ENCODE results near the gene CENPQ. TPM values are rescaled to one million over a fixed set of nuclear protein-coding genes. Genes with fewer than 3 reads are reported as not detected.

Gene CENPQ
- total RNA-seq, 1 donor: 5.1 TPM

DNA sequence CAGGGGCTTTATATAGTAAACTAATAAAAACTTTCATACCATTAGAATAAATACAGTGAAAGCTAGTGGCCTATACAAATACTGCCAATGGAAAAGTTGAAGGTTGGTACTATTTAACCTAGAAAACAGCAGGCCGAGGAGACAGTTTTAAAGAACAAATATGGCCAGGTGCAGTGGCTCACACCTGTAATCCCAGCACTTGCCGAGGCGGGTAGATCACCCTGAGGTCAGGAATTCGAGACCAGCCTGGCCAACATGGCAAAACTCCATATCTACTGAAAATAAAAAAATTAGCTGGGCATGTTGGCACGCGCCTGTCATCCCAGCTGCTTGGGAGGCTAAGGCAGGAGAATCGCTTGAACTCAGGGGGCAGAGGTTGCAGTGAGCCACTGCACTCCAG is 61.4 kb downstream of the CENPQ start:
- Histone ChIP-seq H4K20me1 (ENCODE audit: insufficient read depth, low read length) (no peaks in the 10 kb centered on the region), H3K27ac (ENCODE audit: low read depth, low read length) (no peak overlapping the region), H3K9me3 (ENCODE audit: low read depth, low read length) (no peaks in the 10 kb centered on the region), H3K4me1 (ENCODE audit: insufficient read depth, low read length) (no peaks in the 10 kb centered on the region), H3K79me2 (ENCODE audit: insufficient read depth, low read length) (no peaks in the 10 kb centered on the region), H2AFZ (ENCODE audit: low read length) (no peak overlapping the region), H3K4me3 (ENCODE audit: insufficient read depth, low read length) (no peak overlapping the region), H3K4me2 (ENCODE audit: insufficient read depth, low read length) (no peak overlapping the region), H3K27me3 (ENCODE audit: insufficient read depth, low read length) (no peaks in the 10 kb centered on the region), H3K36me3 (ENCODE audit: insufficient read depth, low read length) (no peaks in the 10 kb centered on the region)
- no peak for DNase-seq (ENCODE audit: insufficient read length, low spot score, missing footprints)
- TF ChIP-seq, protein P1, sequence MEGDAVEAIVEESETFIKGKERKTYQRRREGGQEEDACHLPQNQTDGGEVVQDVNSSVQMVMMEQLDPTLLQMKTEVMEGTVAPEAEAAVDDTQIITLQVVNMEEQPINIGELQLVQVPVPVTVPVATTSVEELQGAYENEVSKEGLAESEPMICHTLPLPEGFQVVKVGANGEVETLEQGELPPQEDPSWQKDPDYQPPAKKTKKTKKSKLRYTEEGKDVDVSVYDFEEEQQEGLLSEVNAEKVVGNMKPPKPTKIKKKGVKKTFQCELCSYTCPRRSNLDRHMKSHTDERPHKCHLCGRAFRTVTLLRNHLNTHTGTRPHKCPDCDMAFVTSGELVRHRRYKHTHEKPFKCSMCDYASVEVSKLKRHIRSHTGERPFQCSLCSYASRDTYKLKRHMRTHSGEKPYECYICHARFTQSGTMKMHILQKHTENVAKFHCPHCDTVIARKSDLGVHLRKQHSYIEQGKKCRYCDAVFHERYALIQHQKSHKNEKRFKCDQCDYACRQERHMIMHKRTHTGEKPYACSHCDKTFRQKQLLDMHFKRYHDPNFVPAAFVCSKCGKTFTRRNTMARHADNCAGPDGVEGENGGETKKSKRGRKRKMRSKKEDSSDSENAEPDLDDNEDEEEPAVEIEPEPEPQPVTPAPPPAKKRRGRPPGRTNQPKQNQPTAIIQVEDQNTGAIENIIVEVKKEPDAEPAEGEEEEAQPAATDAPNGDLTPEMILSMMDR (IDR thresholded peaks at IDR 0.05; ENCODE audit: extremely low read depth, low read depth, low read length): no peak

DNA sequence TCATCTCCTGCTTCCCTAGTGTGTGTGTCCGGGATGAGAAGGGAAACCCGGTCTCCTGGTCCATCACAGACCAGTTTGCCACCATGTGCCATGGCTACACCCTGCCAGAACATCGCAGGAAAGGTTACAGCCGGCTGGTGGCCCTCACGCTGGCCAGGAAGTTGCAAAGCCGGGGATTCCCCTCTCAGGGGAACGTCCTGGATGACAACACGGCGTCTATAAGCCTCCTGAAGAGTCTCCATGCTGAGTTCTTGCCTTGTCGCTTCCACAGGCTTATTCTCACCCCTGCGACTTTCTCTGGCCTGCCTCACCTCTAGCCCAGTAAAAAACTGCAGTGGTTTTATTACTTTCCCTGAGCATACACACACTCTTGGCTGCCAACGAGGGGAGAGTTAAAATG is 63.4 kb downstream of the CENPQ start:
- Histone ChIP-seq H3K79me2 (ENCODE audit: insufficient read depth, low read length) (no peaks in the 10 kb centered on the region), H3K36me3 (ENCODE audit: insufficient read depth, low read length) (no peaks in the 10 kb centered on the region), H3K4me3 (ENCODE audit: insufficient read depth, low read length) (no peak overlapping the region), H3K9me3 (ENCODE audit: low read depth, low read length) (no peaks in the 10 kb centered on the region), H3K4me2 (ENCODE audit: insufficient read depth, low read length) (no peak overlapping the region), H3K4me1 (ENCODE audit: insufficient read depth, low read length) (no peaks in the 10 kb centered on the region), H3K27ac (ENCODE audit: low read depth, low read length) (no peak overlapping the region), H4K20me1 (ENCODE audit: insufficient read depth, low read length) (no peaks in the 10 kb centered on the region), H3K27me3 (ENCODE audit: insufficient read depth, low read length) (no peaks in the 10 kb centered on the region), H2AFZ (ENCODE audit: low read length) (no peak overlapping the region)
- TF ChIP-seq, protein P1 (IDR thresholded peaks at IDR 0.05; ENCODE audit: extremely low read depth, low read depth, low read length): no peak
- DNase-seq (ENCODE audit: insufficient read length, low spot score, missing footprints): no peak

DNA sequence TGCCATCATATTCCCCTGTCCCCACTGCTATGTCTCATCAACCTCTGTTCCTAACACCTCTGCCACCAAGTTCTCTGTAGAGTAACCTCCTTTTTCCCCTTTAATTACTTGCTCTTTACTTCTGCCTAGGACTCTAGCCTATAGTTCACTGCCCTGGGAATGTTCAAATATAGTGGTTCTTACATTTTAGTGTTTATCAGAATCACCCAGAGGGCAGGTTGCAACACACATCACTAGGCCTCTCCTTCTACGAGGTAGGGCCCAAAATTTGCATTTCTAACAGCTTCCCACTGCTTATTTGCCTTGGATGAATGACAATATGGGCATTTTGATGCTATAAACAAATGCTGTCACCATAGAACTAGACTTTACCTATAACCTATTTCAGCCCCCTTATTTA is 64.2 kb downstream of the CENPQ start:
- Histone ChIP-seq H2AFZ (ENCODE audit: low read length) (no peak overlapping the region), H3K4me2 (ENCODE audit: insufficient read depth, low read length) (no peak overlapping the region)

DNA sequence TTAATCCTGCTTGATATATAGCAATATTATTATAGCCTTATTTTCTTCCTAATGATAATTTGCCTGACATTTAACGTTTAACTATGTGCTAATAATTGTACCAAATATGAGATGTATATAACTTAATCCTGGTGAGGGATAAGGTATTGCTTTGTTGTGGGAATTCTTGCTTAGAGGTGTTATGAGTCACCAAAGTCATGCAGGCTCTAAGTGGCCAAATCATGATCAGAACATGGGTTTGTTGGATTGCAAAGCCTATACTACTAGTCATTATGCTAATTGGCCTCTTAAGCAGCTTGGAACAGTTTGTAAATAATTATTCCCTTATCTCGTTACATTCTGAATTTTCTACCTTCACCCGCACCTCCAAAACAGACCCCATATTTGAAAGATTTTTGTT is 65.4 kb downstream of the CENPQ start:
- Histone ChIP-seq H3K4me1 (ENCODE audit: insufficient read depth, low read length) (no peaks in the 10 kb centered on the region), H3K4me2 (ENCODE audit: insufficient read depth, low read length) (no peak overlapping the region), H3K36me3 (ENCODE audit: insufficient read depth, low read length) (no peaks in the 10 kb centered on the region), H3K4me3 (ENCODE audit: insufficient read depth, low read length) (no peak overlapping the region), H3K9me3 (ENCODE audit: low read depth, low read length) (no peaks in the 10 kb centered on the region), H2AFZ (ENCODE audit: low read length) (no peak overlapping the region), H3K79me2 (ENCODE audit: insufficient read depth, low read length) (no peaks in the 10 kb centered on the region), H4K20me1 (ENCODE audit: insufficient read depth, low read length) (no peaks in the 10 kb centered on the region), H3K27me3 (ENCODE audit: insufficient read depth, low read length) (no peaks in the 10 kb centered on the region), H3K27ac (ENCODE audit: low read depth, low read length) (no peak overlapping the region)
- TF ChIP-seq, protein P1 (IDR thresholded peaks at IDR 0.05; ENCODE audit: extremely low read depth, low read depth, low read length): no peak
- no peak for DNase-seq (ENCODE audit: insufficient read length, low spot score, missing footprints)

More for the DNA sequence above, 64.2 kb downstream of the CENPQ start:
- no peaks in the 10 kb centered on the region for H3K36me3 ChIP-seq (ENCODE audit: insufficient read depth, low read length)
- H3K4me3 ChIP-seq (ENCODE audit: insufficient read depth, low read length): no peak overlapping the region
- H3K4me1 ChIP-seq (ENCODE audit: insufficient read depth, low read length): no peaks in the 10 kb centered on the region
- H3K27ac ChIP-seq (ENCODE audit: low read depth, low read length): no peak overlapping the region
- no peaks in the 10 kb centered on the region for H3K9me3 ChIP-seq (ENCODE audit: low read depth, low read length)
- TF ChIP-seq, protein P1 (IDR thresholded peaks at IDR 0.05; ENCODE audit: extremely low read depth, low read depth, low read length): no peak
- no peaks in the 10 kb centered on the region for H4K20me1 ChIP-seq (ENCODE audit: insufficient read depth, low read length)
- H3K79me2 ChIP-seq (ENCODE audit: insufficient read depth, low read length): no peaks in the 10 kb centered on the region
- DNase-seq (ENCODE audit: insufficient read length, low spot score, missing footprints): no peak
- H3K27me3 ChIP-seq (ENCODE audit: insufficient read depth, low read length): no peaks in the 10 kb centered on the region
